Amygdala (tissue), 56 donors: ENCODE data around the gene SAG.
"Not testable (repeated sequence)": the region's sequence is repeated elsewhere in the genome, so short reads cannot be mapped to it uniquely, and the experiment has no call there.

Source experiments
- DNase-seq, 56 donors: peaks; one replicate each; lab custom pipeline; 2025; lab: John Stamatoyannopoulos, UW

Gene SAG

GRCh38 chr2:233328922-233329321 is 21.3 kb downstream of the SAG start:
- DNase-seq: no peak

- DNase-seq: no peak
These were observed 22.0 kb downstream of the SAG start for GRCh38 chr2:233329489-233330135.

DNA sequence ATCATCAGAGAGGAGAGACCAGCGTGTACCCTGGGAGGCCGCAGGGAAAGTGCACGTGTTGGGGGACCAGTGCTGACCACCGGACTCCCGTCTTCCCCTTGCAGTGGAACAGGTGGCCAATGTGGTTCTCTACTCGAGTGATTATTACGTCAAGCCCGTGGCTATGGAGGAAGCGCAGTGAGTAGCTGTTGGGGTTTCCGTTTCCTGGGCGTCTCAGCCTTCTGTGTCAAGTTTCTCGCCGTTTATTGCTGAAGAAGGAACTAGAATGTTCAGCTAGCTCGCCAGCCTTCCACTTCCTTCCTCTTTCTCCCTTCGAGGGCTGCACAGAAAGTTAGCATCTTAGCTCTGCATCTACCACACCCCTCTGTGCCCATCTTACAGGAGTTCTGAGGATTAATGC is 23.9 kb downstream of the SAG start:
- peak in 30 of 56 donors; percentile 9 to 73 (median 30) for DNase-seq

DNA sequence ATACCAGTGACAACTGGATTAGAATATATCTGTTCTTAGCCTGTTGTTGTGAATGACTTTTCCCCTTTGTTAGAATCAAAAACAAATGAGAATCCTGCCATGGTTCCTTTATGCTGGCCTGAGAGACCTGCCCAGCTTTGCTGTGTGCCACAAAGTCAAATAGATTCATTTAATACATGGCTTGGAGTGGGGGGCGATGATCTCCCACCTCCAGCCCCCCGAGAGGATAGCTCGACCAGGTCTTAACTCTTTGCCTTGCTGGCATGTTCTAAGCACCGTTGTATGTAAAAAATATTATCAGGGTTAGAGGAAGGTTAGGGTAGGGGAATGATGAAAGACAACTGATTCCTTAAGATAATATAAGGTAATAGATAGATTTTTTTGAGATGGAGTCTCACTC is 24.5 kb downstream of the SAG start:
- no peak for DNase-seq

DNA sequence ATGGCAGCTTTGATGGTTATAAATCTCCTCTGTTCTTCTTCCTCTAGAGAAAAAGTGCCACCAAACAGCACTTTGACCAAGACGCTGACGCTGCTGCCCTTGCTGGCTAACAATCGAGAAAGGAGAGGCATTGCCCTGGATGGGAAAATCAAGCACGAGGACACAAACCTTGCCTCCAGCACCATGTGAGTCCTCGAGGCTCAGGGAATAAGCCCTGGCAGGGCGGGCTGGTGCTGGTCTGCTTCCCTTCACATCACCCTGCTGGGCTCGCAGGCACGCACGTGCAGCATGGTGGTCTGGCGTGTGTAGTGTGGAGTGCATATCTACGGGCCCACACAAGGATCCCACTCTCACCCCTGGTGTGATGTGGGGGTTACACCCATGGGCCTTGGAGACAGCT is 27.3 kb downstream of the SAG start:
- DNase-seq: no peak

- not testable (repeated sequence) for DNase-seq
These were observed 28.5 kb downstream of the SAG start for GRCh38 chr2:233336091-233336490.

GRCh38 chr2:233336541-233336940 is 28.9 kb downstream of the SAG start:
- no peak for DNase-seq

DNA sequence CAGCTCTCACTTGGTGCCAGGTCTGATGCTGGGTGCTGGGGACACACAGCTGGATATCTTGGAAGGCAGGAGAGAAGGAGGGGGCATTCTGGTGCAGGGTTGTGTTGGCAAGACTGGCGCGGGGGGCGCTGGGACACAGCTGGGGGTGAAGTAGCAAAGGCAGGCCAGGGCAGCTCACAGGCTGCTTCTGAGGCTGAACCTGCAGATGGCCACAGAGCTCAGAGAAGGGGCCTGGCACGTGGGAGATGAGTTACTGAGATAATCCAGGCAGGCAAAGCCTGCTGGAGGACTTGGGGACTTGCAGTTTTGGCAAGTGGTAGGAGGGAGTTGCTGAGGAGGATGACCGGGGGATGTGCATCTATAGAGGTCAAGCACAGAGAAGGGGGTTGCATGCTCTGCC is 30.4 kb downstream of the SAG start:
- DNase-seq: no peak

DNA sequence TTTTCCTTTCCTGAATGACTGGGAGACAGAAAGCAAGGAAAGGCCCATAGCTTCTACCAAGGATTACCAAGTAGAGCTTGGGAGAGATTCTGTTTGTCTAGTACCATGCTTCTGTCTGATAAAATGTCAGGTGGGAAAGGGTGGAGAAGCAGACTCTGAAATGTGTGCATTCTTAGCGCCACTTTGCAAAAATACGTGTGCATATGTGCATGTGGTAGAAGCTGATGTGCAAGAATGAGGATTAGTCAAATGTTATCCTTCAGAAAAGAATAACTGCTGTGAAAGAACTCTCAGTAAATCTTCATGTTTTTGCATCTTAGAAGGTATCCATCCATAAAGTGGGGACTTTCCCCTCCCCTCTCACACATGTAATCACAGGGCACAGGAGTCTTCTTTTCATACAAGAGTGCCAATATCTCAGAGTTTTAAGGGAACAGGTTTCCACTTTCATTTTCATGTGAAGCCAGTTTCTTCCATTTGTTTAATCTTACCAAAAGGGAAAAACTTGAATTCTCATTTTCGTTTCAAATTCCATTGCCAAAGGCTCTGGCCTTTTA is 31.3 kb downstream of the SAG start:
- DNase-seq: no peak

DNA sequence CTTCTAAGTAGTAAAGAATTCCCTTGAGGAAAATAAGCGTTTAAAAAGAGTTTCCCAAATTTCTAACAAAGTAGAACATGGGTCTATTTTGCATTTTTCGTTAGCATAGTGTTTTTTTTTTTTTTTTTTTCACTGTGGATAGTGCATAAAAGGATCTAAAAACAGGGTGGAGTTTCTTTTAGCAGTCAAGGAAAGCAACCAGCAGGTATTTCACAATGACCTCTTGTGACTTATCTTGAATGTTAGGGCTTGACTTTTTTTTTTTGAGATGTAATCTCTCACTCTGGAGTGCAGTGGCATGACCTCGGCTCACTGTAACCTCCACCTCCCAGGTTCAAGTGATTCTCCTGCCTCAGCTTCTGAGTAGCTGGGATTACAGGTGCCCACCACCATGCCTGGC is 31.8 kb downstream of the SAG start:
- no peak for DNase-seq

GRCh38 chr2:233341296-233341695 is 33.7 kb downstream of the SAG start:
- DNase-seq: no peak

DNA sequence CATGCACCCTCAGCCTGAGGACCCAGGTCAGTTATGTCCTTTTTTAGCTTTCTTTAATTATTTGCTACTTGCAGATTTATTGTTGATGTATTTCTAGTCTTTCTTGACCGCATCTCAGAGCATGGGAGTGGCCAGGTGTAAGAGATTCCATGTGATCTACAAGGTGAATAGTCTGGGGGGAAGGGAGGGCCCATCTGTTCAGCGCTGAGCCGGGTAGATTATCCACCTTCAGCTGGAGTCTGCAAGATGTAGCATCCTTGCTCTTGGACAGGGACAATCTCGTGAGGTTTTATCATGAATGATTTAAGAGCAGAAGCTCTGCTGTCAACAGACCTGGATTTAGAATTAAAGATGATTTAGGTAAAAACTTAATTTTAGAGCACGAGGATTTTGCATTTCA is 34.7 kb downstream of the SAG start:
- no peak for DNase-seq

DNA sequence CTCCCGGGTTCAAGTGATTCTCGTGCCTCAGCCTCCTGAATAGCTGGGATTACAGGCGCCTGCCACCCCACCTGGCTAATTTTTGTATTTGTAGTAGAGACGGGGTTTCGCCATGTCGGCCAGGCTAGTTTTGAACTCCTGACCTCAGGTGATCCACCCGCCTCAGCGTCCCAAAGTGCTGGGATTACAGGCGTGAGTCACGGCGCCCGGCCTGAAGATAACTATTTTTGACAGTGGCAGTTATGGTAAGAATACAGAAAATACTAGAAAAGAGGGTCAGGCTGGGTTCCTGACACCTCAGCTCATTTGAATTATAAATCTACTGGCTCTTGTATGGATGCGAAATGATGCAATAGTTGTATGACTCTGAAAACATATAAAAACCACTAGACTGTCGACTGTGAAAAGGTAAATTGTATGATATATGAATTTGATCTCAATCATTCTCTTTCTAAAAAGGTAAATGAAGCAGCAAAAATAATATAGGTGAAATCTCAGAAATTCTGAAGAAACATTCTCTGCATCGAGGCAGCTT is 35.6 kb downstream of the SAG start:
- no peak for DNase-seq

DNA sequence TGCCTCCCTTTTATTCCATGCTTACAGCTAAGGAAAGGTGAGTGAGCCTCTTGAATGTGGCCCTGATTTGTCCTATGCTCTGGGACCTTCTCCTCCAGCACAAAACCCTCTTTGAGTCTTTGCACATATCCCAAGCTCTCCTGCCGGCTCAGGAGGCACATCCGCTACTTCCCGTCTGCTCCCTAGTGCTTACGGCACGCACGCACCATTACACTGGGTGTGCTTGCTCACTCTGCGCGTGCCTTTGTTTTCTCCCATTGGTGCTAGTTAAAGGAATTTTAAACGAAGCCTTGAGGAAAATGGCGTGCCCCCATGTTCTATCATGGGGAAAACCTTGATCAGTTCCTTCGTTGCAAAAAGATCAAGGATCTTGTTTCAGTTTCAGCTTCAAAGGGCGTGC is 38.8 kb downstream of the SAG start:
- no peak for DNase-seq

DNA sequence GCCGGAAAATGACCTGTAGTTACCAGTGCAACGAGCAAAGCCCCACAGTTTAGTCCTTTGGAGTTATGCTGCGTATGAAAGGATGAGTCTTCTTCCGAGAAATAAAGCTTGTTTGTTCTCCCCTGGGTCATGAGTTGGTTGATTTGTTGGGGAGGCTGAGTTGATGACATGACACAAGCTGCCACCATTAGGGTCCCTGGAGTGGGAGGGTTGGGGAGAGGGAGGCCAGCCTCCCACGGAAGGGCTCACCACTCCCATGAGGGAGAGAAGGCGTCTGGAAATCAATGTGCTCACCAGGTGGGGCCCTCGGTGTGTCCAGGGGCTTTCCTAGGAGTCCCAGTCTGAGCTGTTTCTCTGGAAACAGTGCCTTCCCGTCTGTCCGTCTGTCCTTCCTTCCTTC is 39.3 kb downstream of the SAG start:
- DNase-seq: peak in 11 of 56 donors; percentile 10 to 66 (median 34)

- DNase-seq: peak in 43 of 56 donors; percentile 16 to 87 (median 58)
These were observed 41.7 kb downstream of the SAG start for GRCh38 chr2:233349005-233349998.

DNA sequence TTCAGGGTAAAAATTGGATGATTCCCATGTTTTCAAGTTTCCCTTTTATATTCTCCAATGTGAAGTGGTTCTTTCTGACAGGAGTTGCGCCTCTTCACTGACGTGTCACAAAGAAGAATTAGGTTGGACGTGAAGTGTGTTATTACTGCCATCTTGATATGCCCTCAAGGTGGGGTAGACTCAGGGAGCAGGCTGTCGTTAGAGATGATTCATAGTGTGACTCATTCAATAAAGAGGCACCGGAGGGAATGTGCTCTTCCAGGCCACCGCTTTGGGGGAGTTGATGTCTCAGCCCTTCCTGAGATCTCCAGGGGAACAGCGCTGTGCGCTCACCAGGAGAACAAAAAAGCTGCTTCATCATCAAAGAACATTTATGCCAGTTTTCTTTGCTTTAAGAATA is 43.1 kb downstream of the SAG start:
- DNase-seq: peak in 14 of 56 donors; percentile 13 to 48 (median 34)

- no peak for DNase-seq
These were observed 43.8 kb downstream of the SAG start for GRCh38 chr2:233351423-233351822.

- no peak for DNase-seq
These were observed 44.7 kb downstream of the SAG start for GRCh38 chr2:233352141-233352842.

- DNase-seq: peak in 1 of 56 donors; percentile 23
These were observed 45.6 kb downstream of the SAG start for GRCh38 chr2:233353101-233353768.
